ENCODE measurements around the gene OMD. TPM values are rescaled to one million over a fixed set of nuclear protein-coding genes. Genes with fewer than 3 reads are reported as not detected.

The OMD gene
- total RNA-seq, 1 experiment from 2014 or later, result not detected

DNA sequence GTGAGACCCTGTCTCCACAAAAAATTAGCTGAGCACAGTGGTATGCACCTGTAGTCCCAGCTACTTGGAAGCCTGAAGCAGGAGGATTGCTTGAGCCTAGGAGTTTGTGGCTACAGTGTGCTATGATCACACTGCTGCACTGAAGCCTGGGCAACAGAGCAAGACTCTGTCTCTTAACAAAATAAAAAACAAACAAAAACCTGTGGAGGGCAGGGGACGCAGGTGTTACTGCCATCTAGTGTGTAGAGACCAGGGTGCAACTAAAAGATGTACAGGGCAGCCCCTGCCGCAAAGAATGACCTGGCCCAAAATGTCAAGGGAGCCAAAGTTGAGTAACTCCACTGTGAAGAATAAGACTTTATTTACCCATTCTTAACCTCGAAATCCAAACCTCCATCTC, 30.9 kb upstream of the OMD start:
- H3K36me3 ChIP-seq (ENCODE audit: control insufficient read depth in 1 of 2, insufficient read depth in 2 of 2, low read length in 2 of 2), result no peaks in the 10 kb centered on the region
- no peaks in the 10 kb centered on the region for H3K79me2 ChIP-seq (ENCODE audit: insufficient read depth, low read length)
- no peak overlapping the region for H3K4me2 ChIP-seq (ENCODE audit: low read length)
- H3K4me1 ChIP-seq (ENCODE audit: control insufficient read depth in 1 of 2, insufficient read depth in 2 of 2, low read length in 2 of 2), result no peaks in the 10 kb centered on the region
- no peaks in the 10 kb centered on the region for H3K9me2 ChIP-seq (ENCODE audit: insufficient read depth)
- BruUV-seq (replicated peaks), result no TSS peak
- ChIA-PET POLR2A (no interaction called here), CTCF (interaction anchor here (0.6 to 2.3 kb wide), 6 partner anchors 9 to 317 kb away, joined by 3 to 11 read pairs (median 4); no protein-coding TSS in a partner anchor), RAD21 (ENCODE audit: low non-redundant PET in 1 of 2, low total read pairs in 2 of 2, uncharacterized antibody in 2 of 2, unreplicated experiment in 2 of 2) (no interaction called here)
- ATAC-seq (peak; percentile 91), DNase-seq (ENCODE audit: low read depth, low spot score) (peak; percentile 18)
- H3K9me3 ChIP-seq (ENCODE audit: control insufficient read depth in 1 of 2, insufficient read depth in 1 of 2, low read depth in 1 of 2, low read length in 2 of 2), result no peaks in the 10 kb centered on the region
- no peak overlapping the region for H3K9ac ChIP-seq (ENCODE audit: low read length)
- intact Hi-C loops (cut with micrococcal nuclease), result loop anchor here (2.0 kb wide), 1 partner anchor 316 kb away; no protein-coding TSS in a partner anchor
- H3K27me3 ChIP-seq (ENCODE audit: insufficient read depth, low read length), result no peaks in the 10 kb centered on the region
- TF ChIP-seq YY1 (IDR thresholded peaks at IDR 0.05; ENCODE audit: extremely low read depth, insufficient replicate concordance, low read depth, low read length) (no peak), RAD21 (IDR thresholded peaks at IDR 0.05; ENCODE audit: low read depth) (peak; percentile 64)
- TF ChIP-seq, protein P1, sequence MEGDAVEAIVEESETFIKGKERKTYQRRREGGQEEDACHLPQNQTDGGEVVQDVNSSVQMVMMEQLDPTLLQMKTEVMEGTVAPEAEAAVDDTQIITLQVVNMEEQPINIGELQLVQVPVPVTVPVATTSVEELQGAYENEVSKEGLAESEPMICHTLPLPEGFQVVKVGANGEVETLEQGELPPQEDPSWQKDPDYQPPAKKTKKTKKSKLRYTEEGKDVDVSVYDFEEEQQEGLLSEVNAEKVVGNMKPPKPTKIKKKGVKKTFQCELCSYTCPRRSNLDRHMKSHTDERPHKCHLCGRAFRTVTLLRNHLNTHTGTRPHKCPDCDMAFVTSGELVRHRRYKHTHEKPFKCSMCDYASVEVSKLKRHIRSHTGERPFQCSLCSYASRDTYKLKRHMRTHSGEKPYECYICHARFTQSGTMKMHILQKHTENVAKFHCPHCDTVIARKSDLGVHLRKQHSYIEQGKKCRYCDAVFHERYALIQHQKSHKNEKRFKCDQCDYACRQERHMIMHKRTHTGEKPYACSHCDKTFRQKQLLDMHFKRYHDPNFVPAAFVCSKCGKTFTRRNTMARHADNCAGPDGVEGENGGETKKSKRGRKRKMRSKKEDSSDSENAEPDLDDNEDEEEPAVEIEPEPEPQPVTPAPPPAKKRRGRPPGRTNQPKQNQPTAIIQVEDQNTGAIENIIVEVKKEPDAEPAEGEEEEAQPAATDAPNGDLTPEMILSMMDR (IDR thresholded peaks at IDR 0.05 in 2 of 3, conservative IDR thresholded peaks at IDR 0.05 in 1 of 3; ENCODE audit: borderline replicate concordance in 1 of 3, insufficient read depth in 1 of 3, low read depth in 2 of 3, low read length in 2 of 3), result peak; percentile 50 to 73 (median 73); a peak in 5 of 6 replicates
- TF ChIP-seq, protein P2, sequence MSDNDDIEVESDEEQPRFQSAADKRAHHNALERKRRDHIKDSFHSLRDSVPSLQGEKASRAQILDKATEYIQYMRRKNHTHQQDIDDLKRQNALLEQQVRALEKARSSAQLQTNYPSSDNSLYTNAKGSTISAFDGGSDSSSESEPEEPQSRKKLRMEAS (IDR thresholded peaks at IDR 0.05), result no peak
- H4K20me1 ChIP-seq (ENCODE audit: insufficient read depth), result no peaks in the 10 kb centered on the region
- no peak overlapping the region for H3K4me3 ChIP-seq (replicated peaks in 1 of 2; ENCODE audit: low read depth in 1 of 2, low read length in 2 of 2)
- H3K27ac ChIP-seq (ENCODE audit: low read depth, low read length), result no peak overlapping the region
- H2AFZ ChIP-seq (ENCODE audit: low read depth, low read length, poor library complexity, severe bottlenecking), result no peak overlapping the region

DNA sequence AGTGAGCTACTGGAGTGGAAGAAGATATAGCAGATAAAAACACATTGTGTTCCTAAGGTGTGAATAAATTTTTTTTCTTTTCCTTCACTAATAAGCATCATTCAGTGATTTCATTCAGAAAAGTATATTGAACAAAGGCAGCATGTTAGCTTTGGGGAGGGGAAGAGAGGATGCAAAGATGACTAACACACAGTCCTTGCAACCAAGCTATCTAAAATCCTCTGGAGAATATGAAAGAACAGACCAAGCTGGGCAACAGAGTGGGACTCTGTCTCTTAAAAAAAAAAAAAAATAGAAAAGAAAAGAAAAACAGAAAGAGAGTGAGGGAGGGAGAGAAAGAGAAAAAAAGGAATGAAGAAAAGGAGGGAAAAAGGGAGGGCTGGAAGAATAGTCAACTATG, 22.3 kb upstream of the OMD start:
- Histone ChIP-seq H2AFZ (ENCODE audit: low read depth, low read length, poor library complexity, severe bottlenecking) (no peak overlapping the region), H3K4me3 (replicated peaks in 1 of 2; ENCODE audit: low read depth in 1 of 2, low read length in 2 of 2) (no peak overlapping the region), H3K36me3 (ENCODE audit: control insufficient read depth in 1 of 2, insufficient read depth in 2 of 2, low read length in 2 of 2) (no peaks in the 10 kb centered on the region), H3K27me3 (ENCODE audit: insufficient read depth, low read length) (no peaks in the 10 kb centered on the region; the same call in 1 of the 2 replicates), H4K20me1 (ENCODE audit: insufficient read depth) (no peaks in the 10 kb centered on the region), H3K4me1 (ENCODE audit: control insufficient read depth in 1 of 2, insufficient read depth in 2 of 2, low read length in 2 of 2) (no peaks in the 10 kb centered on the region), H3K4me2 (ENCODE audit: low read length) (no peak overlapping the region), H3K79me2 (ENCODE audit: insufficient read depth, low read length) (no peaks in the 10 kb centered on the region), H3K9ac (ENCODE audit: low read length) (no peak overlapping the region), H3K27ac (ENCODE audit: low read depth, low read length) (no peak overlapping the region), H3K9me3 (ENCODE audit: control insufficient read depth in 1 of 2, insufficient read depth in 1 of 2, low read depth in 1 of 2, low read length in 2 of 2) (no peaks in the 10 kb centered on the region), H3K9me2 (ENCODE audit: insufficient read depth) (no peaks in the 10 kb centered on the region)
- ATAC-seq (no peak), DNase-seq (ENCODE audit: low read depth, low spot score) (no peak)
- ChIA-PET CTCF (no interaction called here), POLR2A (interaction anchor here (0.7 kb wide), 1 partner anchor 299 kb away, joined by 3 read pairs; no protein-coding TSS in a partner anchor), RAD21 (ENCODE audit: low non-redundant PET in 1 of 2, low total read pairs in 2 of 2, uncharacterized antibody in 2 of 2, unreplicated experiment in 2 of 2) (no interaction called here)
- intact Hi-C loops (cut with micrococcal nuclease), result no loop called here
- TF ChIP-seq SIN3A (IDR thresholded peaks at IDR 0.05; ENCODE audit: low read depth) (no peak), RAD21 (IDR thresholded peaks at IDR 0.05; ENCODE audit: low read depth) (no peak), EZH2 (IDR thresholded peaks at IDR 0.05) (no peak), YY1 (IDR thresholded peaks at IDR 0.05; ENCODE audit: extremely low read depth, insufficient replicate concordance, low read depth, low read length) (no peak), SRF (IDR thresholded peaks at IDR 0.05; ENCODE audit: low read depth) (no peak), CBX3 (IDR thresholded peaks at IDR 0.05; ENCODE audit: low read depth) (no peak), POLR2A (IDR thresholded peaks at IDR 0.05; ENCODE audit: borderline replicate concordance, extremely low read depth, insufficient read depth, insufficient read length) (no peak), JUND (IDR thresholded peaks at IDR 0.05) (no peak), CEBPB (IDR thresholded peaks at IDR 0.05; ENCODE audit: low read depth) (no peak), TCF7L2 (IDR thresholded peaks at IDR 0.05; ENCODE audit: borderline replicate concordance, extremely low read depth, insufficient read depth, insufficient read length) (no peak), POLR2AphosphoS5 (IDR thresholded peaks at IDR 0.05; ENCODE audit: low read depth, low read length) (no peak)
- TF ChIP-seq, protein P2 (IDR thresholded peaks at IDR 0.05), result no peak
- TF ChIP-seq, protein P3, sequence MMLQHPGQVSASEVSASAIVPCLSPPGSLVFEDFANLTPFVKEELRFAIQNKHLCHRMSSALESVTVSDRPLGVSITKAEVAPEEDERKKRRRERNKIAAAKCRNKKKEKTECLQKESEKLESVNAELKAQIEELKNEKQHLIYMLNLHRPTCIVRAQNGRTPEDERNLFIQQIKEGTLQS (IDR thresholded peaks at IDR 0.05), result no peak
- TF ChIP-seq, protein P1 (IDR thresholded peaks at IDR 0.05 in 2 of 3, conservative IDR thresholded peaks at IDR 0.05 in 1 of 3; ENCODE audit: borderline replicate concordance in 1 of 3, insufficient read depth in 1 of 3, low read depth in 2 of 3, low read length in 2 of 3), result no peak
- no TSS peak for BruUV-seq (replicated peaks)
